A549 treated with AZD9567 at 1 μM for 4 hours (cell line): ENCODE results near the gene GEMIN4. TPM values are rescaled to one million over a fixed set of nuclear protein-coding genes. Genes with fewer than 3 reads are reported as not detected.

Experiments
- total RNA-seq: library from RNA; stranded (reverse); fragments of 200-300 nt; extraction: Qiagen RNA extraction; gene quantifications from 5 replicates; pipeline ENCODE4 v1.2.3, GENCODE V29; 2022; ENCODE audit not compliant: insufficient read depth

GEMIN4 gene
- 52.9 to 62.6 TPM (median 60.4 TPM) in 5 replicates for total RNA-seq

DNA sequence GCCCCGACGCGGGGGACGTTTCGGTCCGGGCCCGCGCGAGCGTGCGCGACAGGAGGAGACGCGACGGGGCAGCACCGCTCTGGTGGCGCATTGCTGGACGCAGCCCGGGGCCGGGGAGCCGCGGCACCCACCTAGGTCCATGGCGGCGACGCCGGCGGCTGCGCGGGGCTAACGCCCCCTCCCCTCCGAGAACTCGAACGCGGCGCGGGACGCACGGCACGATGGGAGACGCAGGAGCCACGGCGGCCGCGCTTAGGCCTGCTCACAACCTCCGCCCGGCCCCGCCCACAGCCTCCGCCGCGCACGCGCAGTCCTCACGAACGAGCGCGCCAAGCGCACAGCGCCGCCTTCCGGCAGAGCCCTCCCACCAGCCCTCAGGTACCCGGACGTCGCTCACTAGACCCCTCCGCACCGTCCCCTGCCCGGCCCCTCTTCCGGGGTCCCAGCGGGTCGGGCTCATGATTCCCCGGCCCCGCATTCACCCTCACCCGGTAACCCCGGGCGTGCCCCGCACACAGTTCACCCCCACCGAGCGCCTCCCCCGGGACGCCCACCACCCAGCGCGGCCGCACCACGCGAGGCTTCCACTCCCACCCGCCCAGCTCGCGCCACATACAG is at the start of gene GEMIN4:
Gene GEMIN4, minus strand, starts transcription at position 263 of the 618 bp plus-strand sequence. Its CDS starts 122 bp downstream, at position 141.

DNA sequence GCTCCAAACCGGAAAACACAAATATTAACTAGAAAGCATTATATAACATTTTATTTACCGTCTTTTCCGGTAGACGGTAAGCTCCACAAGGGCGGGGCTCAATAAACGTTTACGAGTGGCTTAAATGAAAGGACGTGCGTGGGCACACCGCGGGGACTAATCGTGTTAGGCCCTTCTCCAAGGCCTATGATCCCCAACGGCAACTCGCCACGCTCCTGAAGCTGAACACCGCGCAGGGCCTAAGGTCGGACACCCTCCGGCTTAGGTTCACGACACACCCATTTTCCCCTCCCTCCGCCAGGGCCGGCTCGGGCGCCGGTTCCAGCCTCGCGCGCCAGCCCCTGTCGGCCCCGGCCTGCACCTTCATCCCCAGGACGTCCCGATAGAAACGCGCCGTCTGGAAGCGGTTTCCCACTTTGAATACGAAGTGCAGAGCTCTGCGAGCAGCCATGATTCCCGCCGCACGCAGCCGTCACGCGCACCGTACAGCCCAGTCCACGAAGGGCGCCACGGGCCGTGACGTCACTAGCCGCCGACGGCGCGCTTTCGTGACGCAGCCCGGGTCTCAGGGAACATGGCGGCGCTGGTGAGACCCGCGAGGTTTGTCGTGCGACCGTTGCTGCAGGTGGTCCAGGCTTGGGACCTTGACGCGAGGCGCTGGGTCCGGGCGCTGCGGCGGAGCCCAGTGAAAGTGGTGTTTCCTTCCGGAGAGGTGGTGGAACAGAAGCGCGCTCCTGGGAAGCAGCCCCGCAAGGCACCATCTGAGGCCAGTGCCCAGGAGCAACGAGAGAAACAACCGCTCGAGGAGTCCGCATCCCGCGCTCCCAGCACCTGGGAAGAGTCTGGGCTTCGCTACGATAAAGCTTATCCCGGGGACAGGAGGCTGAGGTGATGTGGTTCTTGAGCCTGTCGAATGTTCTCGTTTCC is 30.0 kb upstream of the GEMIN4 start, which contains the start of the genes GLOD4 and MRM3:
Gene GLOD4, minus strand, starts transcription at position 476 of the 927 bp plus-strand sequence. Its CDS starts 25 bp downstream, at position 451.
Gene MRM3, plus strand, starts transcription at position 549 of the 927 bp plus-strand sequence. Its CDS starts 26 bp downstream, at position 575.

DNA sequence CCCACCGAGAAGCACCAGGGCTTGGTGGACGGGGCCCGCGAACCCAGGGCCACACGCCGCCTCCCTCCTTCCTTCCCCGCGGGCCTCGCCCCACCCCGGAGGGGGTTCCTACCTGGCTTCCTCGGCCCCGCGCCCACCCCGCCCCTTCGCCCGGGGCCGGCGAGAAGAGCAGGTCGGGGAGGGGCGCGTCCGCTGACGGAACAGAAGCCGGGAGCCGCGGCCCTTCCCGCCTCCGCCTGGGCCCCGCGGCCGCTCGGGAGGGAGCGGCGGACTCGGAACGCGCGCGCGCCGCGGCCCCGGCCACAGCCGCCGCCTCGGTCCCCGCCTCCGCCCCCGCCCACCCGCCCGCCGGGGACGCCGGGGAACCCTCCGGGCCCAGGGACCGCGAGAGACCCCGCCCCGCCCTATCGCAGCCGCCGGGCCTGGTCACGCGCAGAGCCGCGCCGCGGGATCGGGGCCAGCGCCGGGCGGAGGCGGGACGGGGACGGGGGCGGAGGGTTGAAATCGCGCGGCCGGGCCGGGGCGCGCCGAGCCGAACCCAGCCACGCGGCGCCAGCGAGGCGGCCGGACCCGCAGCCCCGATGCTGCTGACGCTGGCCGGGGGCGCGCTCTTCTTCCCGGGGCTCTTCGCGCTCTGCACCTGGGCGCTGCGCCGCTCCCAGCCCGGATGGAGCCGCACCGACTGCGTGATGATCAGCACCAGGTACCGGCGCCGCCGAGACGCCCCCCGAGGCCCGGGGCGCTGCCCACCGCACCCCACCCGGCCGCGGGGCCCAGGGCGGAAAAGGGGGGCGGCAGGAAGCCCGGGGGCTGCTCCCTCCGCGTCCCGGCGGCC is 19.8 kb downstream of the GEMIN4 start, which contains the start of gene TLCD3A:
Gene TLCD3A, plus strand, starts transcription at position 530 of the 835 bp plus-strand sequence. Its CDS starts 52 bp downstream, at position 582.

Other genes with a start within 250 kb of the GEMIN4 start
- gene VPS53, start 37.4 kb downstream of the GEMIN4 start, total RNA-seq: 23.7 to 48.1 TPM (median 27.9 TPM) in 5 replicates
- gene TLCD3A, start 19.7 kb downstream of the GEMIN4 start, total RNA-seq: 59.2 to 67.5 TPM (median 62.0 TPM) in 5 replicates
- gene GLOD4, start 30.0 kb upstream of the GEMIN4 start, total RNA-seq: 96.4 to 146 TPM (median 104 TPM) in 5 replicates
- 39.0 to 47.1 TPM (median 44.9 TPM) in 5 replicates for gene MRM3, start 30.1 kb upstream of the GEMIN4 start, total RNA-seq
- 26.1 to 34.7 TPM (median 27.5 TPM) in 5 replicates for gene NXN, start 227.5 kb upstream of the GEMIN4 start, total RNA-seq
- 29.3 to 30.6 TPM (median 30.2 TPM) in 5 replicates for gene TIMM22, start 244.9 kb upstream of the GEMIN4 start, total RNA-seq